GM23338 (cell line): ENCODE results near the gene UBL7. TPM values are rescaled to one million over a fixed set of nuclear protein-coding genes. Genes with fewer than 3 reads are reported as not detected.

Source experiments
- ATAC-seq: fragments of 200-7000 bp; cut with Tn5 transposase; 3 replicates; pipeline ENCODE4 v1.9.1; 2020
- DNase-seq: peaks from one replicate; pipeline ENCODE4 v3.0.0-alpha.2; 2015; ENCODE audit warnings: low spot score
- H2AFZ ChIP-seq: fragments of 200-600 bp; sonication (generic); 2 replicates; pipeline ENCODE4 v1.8.0; 2016; ENCODE audit warnings: antibody characterized with exemption, mild to moderate bottlenecking, moderate library complexity
- H3F3A ChIP-seq: fragments of 200-600 bp; sonication (generic); replicated peaks from 2 replicates; pipeline ENCODE4 v1.8.0; 2017; ENCODE audit warnings: antibody characterized with exemption, mixed run types, low read depth
- H3K27ac ChIP-seq: fragments of 200-600 bp; sonication (generic); 2 replicates; pipeline ENCODE4 v1.6.1; 2016; ENCODE audit warnings: low read depth
- H3K27me3 ChIP-seq: fragments of 200-600 bp; sonication (generic); 2 replicates; pipeline ENCODE4 v1.8.0; 2016; ENCODE audit warnings: mild to moderate bottlenecking, mixed run types, moderate library complexity; ENCODE audit not compliant: insufficient read depth
- H3K36me3 ChIP-seq: fragments of 200-600 bp; sonication (generic); 2 replicates; pipeline ENCODE4 v1.8.0; 2016; ENCODE audit warnings: mild to moderate bottlenecking; ENCODE audit not compliant: insufficient read depth
- H3K4me1 ChIP-seq: fragments of 200-600 bp; sonication (generic); 2 replicates; pipeline ENCODE4 v1.8.0; 2016; ENCODE audit warnings: mild to moderate bottlenecking, moderate library complexity; ENCODE audit not compliant: insufficient read depth
- H3K4me2 ChIP-seq: fragments of 200-600 bp; sonication (generic); 2 replicates; pipeline ENCODE4 v1.7.1; 2017; ENCODE audit warnings: mixed run types
- H3K4me3 ChIP-seq: fragments of 200-600 bp; sonication (generic); 2 replicates; pipeline ENCODE4 v1.6.1; 2016; ENCODE audit warnings: mixed run types
- H3K79me2 ChIP-seq: fragments of 200-600 bp; sonication (generic); replicated peaks from 2 replicates; pipeline ENCODE4 v1.8.0; 2017; ENCODE audit warnings: mild to moderate bottlenecking; ENCODE audit not compliant: insufficient read depth
- H3K9me2 ChIP-seq: fragments of 200-600 bp; sonication (generic); 2 replicates; pipeline ENCODE4 v1.8.0; 2017; ENCODE audit not compliant: insufficient read depth
- H4K20me1 ChIP-seq: fragments of 200-600 bp; sonication (generic); replicated peaks from 2 replicates; pipeline ENCODE4 v1.8.0; 2017; ENCODE audit warnings: mild to moderate bottlenecking; ENCODE audit not compliant: insufficient read depth
- H3K27ac Mint-ChIP-seq: 2 replicates; pipeline ENCODE4 v1.8.0; 2020; ENCODE audit warnings: inconsistent platforms, mild to moderate bottlenecking, moderate library complexity, mixed read lengths
- H3K27me3 Mint-ChIP-seq: 3 replicates; pipeline ENCODE4 v1.8.0; 2022; ENCODE audit warnings: low read depth, mild to moderate bottlenecking, moderate library complexity, mixed read lengths, inconsistent platforms; ENCODE audit not compliant: insufficient read depth, poor library complexity
- H3K36me3 Mint-ChIP-seq: 3 replicates; pipeline ENCODE4 v1.8.0; 2021; ENCODE audit warnings: low read depth, mild to moderate bottlenecking, inconsistent platforms, moderate library complexity, mixed read lengths
- H3K4me1 Mint-ChIP-seq: 3 replicates; pipeline ENCODE4 v1.8.0; 2020; ENCODE audit warnings: mild to moderate bottlenecking, inconsistent platforms, mixed read lengths
- H3K4me3 Mint-ChIP-seq: 3 replicates; pipeline ENCODE4 v1.8.0; 2021; ENCODE audit warnings: moderate library complexity, mild to moderate bottlenecking, inconsistent platforms, mixed read lengths
- H3K9me3 Mint-ChIP-seq: 3 replicates; pipeline ENCODE4 v1.8.0; 2020; ENCODE audit warnings: moderate library complexity, mild to moderate bottlenecking, inconsistent platforms, mixed read lengths
- CREB1 ChIP-seq: fragments of 250-450 bp; sonication (Bioruptor Pico); IDR thresholded peaks from 2 replicates; pipeline ENCODE4 v1.5.0; 2020; ENCODE audit warnings: low read depth, mild to moderate bottlenecking, moderate library complexity
- ETS1 ChIP-seq: IDR thresholded peaks from 2 replicates; pipeline ENCODE4 v1.6.1; 2016; ENCODE audit warnings: antibody characterized with exemption
- EZH2 ChIP-seq: fragments of 200-600 bp; sonication (generic); IDR thresholded peaks from one replicate; pipeline ENCODE4 v1.8.0; 2017; ENCODE audit warnings: antibody characterized with exemption, mild to moderate bottlenecking, low read depth; ENCODE audit not compliant: unreplicated experiment
- EZH2phosphoT487 ChIP-seq: fragments of 200-600 bp; sonication (generic); IDR thresholded peaks from one replicate; pipeline ENCODE4 v1.8.1; 2018; ENCODE audit warnings: antibody characterized with exemption; ENCODE audit not compliant: unreplicated experiment
- JUNB ChIP-seq: IDR thresholded peaks from one replicate; pipeline ENCODE4 v1.6.1; 2016; ENCODE audit warnings: antibody characterized with exemption; ENCODE audit not compliant: unreplicated experiment
- ZNF114 ChIP-seq: fragments of 250-450 bp; sonication (Bioruptor Pico); IDR thresholded peaks from 2 replicates; pipeline ENCODE4 v1.5.0; 2020; ENCODE audit warnings: mild to moderate bottlenecking, moderate library complexity
- ZNF331 ChIP-seq: fragments of 250-450 bp; sonication (Bioruptor Pico); IDR thresholded peaks from 2 replicates; pipeline ENCODE4 v1.5.0; 2020; ENCODE audit warnings: low read depth, mild to moderate bottlenecking, moderate library complexity
- polyA plus RNA-seq: library from polyadenylated mRNA; unstranded; fragments of >200 nt; fragmentation: Nextera tagmentation; extraction: Ambion mirVana; gene quantifications from 2 replicates; pipeline ENCODE4 v1.2.1, GENCODE V29; 2016
- total RNA-seq: library from RNA; depleted of rRNA; stranded (reverse); fragments of >200 nt; shearing (Covaris generic); gene quantifications from 2 replicates; pipeline ENCODE4 v1.2.3, GENCODE V29; 2014
- TF ChIP-seq, protein P1 (sequence below), 2 experiments: fragments of 200-600 bp in 1 of 2; sonication (generic) in 1 of 2; conservative IDR thresholded peaks; 2 replicates each; pipeline versions ENCODE4 v1.5.1 to v1.6.1; 2016 to 2017; ENCODE audit warnings: antibody characterized with exemption in 2 of 2, low read depth in 2 of 2, mild to moderate bottlenecking in 2 of 2, moderate library complexity in 1 of 2

The UBL7 gene
- total and polyA plus RNA-seq, 2 experiments from 2014 or later: 73.7 to 99.2 TPM

GRCh38 chr15:74411686-74412085 lies 49.3 kb downstream of the UBL7 start:
- Histone ChIP-seq H4K20me1 (no peaks in the 10 kb centered on the region), H3K4me2 (no peak overlapping the region), H3K4me1 (peaks cover 3% of the 10 kb centered on the region; the same call in 1 of the 2 replicates), H3K27me3 (no peaks in the 10 kb centered on the region), H3K27ac (no peak overlapping the region), H3K36me3 (no peaks in the 10 kb centered on the region), H3F3A (no peaks in the 10 kb centered on the region), H3K9me2 (no peaks in the 10 kb centered on the region), H3K79me2 (no peaks in the 10 kb centered on the region), H2AFZ (no peak overlapping the region), H3K4me3 (no peak overlapping the region)
- H3K4me1 Mint-ChIP-seq: peaks cover 11% of the 10 kb centered on the region
- H3K9me3 Mint-ChIP-seq: no peaks in the 10 kb centered on the region; the same call in 2 of the 3 replicates
- H3K36me3 Mint-ChIP-seq: peaks cover 10% of the 10 kb centered on the region
- no peak for ATAC-seq
- H3K27me3 Mint-ChIP-seq: no peaks in the 10 kb centered on the region
- no peak overlapping the region for H3K4me3 Mint-ChIP-seq
- TF ChIP-seq ZNF114 (CRISPR knock-in tag) (no peak), ZNF331 (no peak), CREB1 (no peak), EZH2 (no peak)
- no peak for DNase-seq
- no peak overlapping the region; the same call in 1 of the 2 replicates for H3K27ac Mint-ChIP-seq

DNA sequence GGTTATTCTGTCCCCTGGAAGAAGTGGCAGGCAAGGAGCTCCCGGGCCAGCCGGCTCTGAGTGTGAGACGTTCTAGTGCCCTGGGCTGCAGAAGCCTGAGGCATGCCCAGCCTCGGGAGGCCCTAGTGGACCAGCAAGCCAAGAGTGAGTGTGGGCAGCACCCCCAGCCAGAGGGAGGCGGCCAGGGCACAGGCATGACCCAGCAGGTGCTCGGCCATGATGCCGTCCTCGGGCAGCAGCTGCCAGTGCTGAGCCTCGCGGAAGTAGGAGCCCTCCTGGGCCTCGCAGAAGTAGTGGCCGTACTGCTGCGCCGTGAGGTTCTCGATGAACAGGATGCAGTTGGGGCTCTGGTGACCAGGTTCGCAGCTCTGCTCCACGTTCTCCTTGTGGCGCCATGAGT lies 50.5 kb downstream of the UBL7 start:
- TF ChIP-seq CREB1: no peak

GRCh38 chr15:74409225-74409624 lies 51.7 kb downstream of the UBL7 start:
- Histone ChIP-seq H2AFZ (no peak overlapping the region), H3K4me2 (no peak overlapping the region), H3K79me2 (no peaks in the 10 kb centered on the region), H3K4me3 (no peak overlapping the region), H3K27me3 (no peaks in the 10 kb centered on the region), H3F3A (no peaks in the 10 kb centered on the region), H4K20me1 (no peaks in the 10 kb centered on the region), H3K27ac (no peak overlapping the region), H3K36me3 (no peaks in the 10 kb centered on the region), H3K9me2 (no peaks in the 10 kb centered on the region), H3K4me1 (peaks cover 3% of the 10 kb centered on the region; the same call in 1 of the 2 replicates)
- TF ChIP-seq JUNB: no peak
- TF ChIP-seq, protein P1, sequence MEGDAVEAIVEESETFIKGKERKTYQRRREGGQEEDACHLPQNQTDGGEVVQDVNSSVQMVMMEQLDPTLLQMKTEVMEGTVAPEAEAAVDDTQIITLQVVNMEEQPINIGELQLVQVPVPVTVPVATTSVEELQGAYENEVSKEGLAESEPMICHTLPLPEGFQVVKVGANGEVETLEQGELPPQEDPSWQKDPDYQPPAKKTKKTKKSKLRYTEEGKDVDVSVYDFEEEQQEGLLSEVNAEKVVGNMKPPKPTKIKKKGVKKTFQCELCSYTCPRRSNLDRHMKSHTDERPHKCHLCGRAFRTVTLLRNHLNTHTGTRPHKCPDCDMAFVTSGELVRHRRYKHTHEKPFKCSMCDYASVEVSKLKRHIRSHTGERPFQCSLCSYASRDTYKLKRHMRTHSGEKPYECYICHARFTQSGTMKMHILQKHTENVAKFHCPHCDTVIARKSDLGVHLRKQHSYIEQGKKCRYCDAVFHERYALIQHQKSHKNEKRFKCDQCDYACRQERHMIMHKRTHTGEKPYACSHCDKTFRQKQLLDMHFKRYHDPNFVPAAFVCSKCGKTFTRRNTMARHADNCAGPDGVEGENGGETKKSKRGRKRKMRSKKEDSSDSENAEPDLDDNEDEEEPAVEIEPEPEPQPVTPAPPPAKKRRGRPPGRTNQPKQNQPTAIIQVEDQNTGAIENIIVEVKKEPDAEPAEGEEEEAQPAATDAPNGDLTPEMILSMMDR (conservative IDR thresholded peaks at IDR 0.05; ENCODE audit: low read depth in 2 of 2): no peak
- TF ChIP-seq EZH2phosphoT487: no peak
- TF ChIP-seq ETS1: no peak
- H3K4me1 Mint-ChIP-seq: peaks cover 13% of the 10 kb centered on the region
- H3K27ac Mint-ChIP-seq: no peak overlapping the region
- no peak for DNase-seq
- ATAC-seq: no peak
- H3K36me3 Mint-ChIP-seq: peaks cover 3% of the 10 kb centered on the region; the same call in 1 of the 3 replicates
- H3K9me3 Mint-ChIP-seq: no peaks in the 10 kb centered on the region; the same call in 2 of the 3 replicates
- H3K4me3 Mint-ChIP-seq: no peak overlapping the region
- peaks cover 3% of the 10 kb centered on the region for H3K27me3 Mint-ChIP-seq

More for the DNA sequence above, 50.5 kb downstream of the UBL7 start:
- H3K79me2 ChIP-seq: no peaks in the 10 kb centered on the region
- peaks cover 13% of the 10 kb centered on the region for H3K4me1 Mint-ChIP-seq
- no peak overlapping the region for H2AFZ ChIP-seq
- H3K4me3 Mint-ChIP-seq: no peak overlapping the region
- no peaks in the 10 kb centered on the region for H3K9me2 ChIP-seq
- H3K36me3 Mint-ChIP-seq: peaks cover 5% of the 10 kb centered on the region; the same call in 2 of the 3 replicates
- DNase-seq (no peak), ATAC-seq (no peak)
- no peaks in the 10 kb centered on the region; the same call in 2 of the 3 replicates for H3K9me3 Mint-ChIP-seq
- H3K4me2 ChIP-seq: no peak overlapping the region
- no peak overlapping the region for H3K27ac Mint-ChIP-seq
- no peak overlapping the region for H3K4me3 ChIP-seq
- H4K20me1 ChIP-seq: no peaks in the 10 kb centered on the region
- no peak overlapping the region for H3K27ac ChIP-seq
- H3K4me1 ChIP-seq: peaks cover 3% of the 10 kb centered on the region; the same call in 1 of the 2 replicates
- no peaks in the 10 kb centered on the region for H3K36me3 ChIP-seq
- H3K27me3 ChIP-seq: no peaks in the 10 kb centered on the region
- no peaks in the 10 kb centered on the region for H3K27me3 Mint-ChIP-seq
- no peaks in the 10 kb centered on the region for H3F3A ChIP-seq
